PFSK-1 (cell line): ENCODE results near the gene WDR74.

ENCODE experiments used
- POLR2AphosphoS5 ChIP-seq: IDR thresholded peaks from 2 replicates; pipeline ENCODE4 v1.6.1; 2012; ENCODE audit warnings: low read depth, mild to moderate bottlenecking, control low read depth, low read length, moderate library complexity
- SIN3A ChIP-seq: IDR thresholded peaks from 2 replicates; pipeline ENCODE4 v1.6.1; 2012; ENCODE audit warnings: mild to moderate bottlenecking, low read length, moderate library complexity, borderline replicate concordance; ENCODE audit not compliant: insufficient read depth
- TF ChIP-seq, protein P1 (sequence below), 2 experiments: IDR thresholded peaks; 2 replicates each; pipeline versions ENCODE4 v1.6.1 to v1.8.0; 2011 to 2012; ENCODE audit warnings: low read depth in 2 of 2, low read length in 2 of 2, control low read depth in 1 of 2, inconsistent platforms in 1 of 2, mild to moderate bottlenecking in 1 of 2, moderate library complexity in 1 of 2; ENCODE audit not compliant: insufficient read depth in 1 of 2

DNA sequence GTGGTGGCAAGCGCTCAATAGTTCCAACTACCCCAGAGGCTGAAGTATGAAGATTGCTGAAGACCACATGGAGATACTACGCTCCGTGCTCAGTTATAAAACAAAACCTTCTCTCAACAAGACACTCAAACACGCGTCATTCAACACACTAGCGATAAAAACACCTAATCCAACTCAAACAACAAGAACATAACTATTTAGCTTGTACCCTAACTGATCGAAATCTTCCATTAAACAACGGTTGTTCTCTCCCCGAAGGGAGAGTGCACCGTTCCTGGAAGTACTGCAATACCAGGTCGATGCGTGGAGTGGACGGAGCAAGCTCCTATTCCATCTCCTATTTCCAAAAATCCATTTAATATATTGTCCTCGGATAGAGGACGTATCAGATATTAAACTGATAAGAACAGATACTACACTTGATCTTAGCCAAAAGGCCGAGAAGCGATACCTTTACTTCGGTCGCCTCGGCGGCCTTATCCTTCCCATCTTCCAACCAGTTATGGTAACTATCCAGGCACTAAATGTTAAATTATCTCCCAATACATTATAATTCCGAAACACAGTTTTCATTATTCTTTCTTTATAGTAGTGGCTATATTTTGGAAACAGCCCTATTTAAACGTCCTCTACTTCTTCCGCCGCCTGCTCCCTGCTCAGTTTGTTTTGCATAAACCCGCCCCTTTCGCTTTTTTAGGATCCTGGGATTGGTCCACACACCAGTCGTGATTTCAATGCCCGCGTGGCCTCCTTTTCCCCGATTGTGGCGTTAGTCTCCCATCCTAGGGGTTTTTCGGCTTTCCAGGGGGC lies 2.2 kb upstream of the WDR74 start:
- TF ChIP-seq, protein P1, sequence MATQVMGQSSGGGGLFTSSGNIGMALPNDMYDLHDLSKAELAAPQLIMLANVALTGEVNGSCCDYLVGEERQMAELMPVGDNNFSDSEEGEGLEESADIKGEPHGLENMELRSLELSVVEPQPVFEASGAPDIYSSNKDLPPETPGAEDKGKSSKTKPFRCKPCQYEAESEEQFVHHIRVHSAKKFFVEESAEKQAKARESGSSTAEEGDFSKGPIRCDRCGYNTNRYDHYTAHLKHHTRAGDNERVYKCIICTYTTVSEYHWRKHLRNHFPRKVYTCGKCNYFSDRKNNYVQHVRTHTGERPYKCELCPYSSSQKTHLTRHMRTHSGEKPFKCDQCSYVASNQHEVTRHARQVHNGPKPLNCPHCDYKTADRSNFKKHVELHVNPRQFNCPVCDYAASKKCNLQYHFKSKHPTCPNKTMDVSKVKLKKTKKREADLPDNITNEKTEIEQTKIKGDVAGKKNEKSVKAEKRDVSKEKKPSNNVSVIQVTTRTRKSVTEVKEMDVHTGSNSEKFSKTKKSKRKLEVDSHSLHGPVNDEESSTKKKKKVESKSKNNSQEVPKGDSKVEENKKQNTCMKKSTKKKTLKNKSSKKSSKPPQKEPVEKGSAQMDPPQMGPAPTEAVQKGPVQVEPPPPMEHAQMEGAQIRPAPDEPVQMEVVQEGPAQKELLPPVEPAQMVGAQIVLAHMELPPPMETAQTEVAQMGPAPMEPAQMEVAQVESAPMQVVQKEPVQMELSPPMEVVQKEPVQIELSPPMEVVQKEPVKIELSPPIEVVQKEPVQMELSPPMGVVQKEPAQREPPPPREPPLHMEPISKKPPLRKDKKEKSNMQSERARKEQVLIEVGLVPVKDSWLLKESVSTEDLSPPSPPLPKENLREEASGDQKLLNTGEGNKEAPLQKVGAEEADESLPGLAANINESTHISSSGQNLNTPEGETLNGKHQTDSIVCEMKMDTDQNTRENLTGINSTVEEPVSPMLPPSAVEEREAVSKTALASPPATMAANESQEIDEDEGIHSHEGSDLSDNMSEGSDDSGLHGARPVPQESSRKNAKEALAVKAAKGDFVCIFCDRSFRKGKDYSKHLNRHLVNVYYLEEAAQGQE (IDR thresholded peaks at IDR 0.05; ENCODE audit: insufficient read depth in 1 of 2, low read depth in 2 of 2, low read length in 2 of 2): peak in 1 of 2 experiments; percentile 68; a peak in 2 of 4 replicates
- peak; percentile 100 for TF ChIP-seq POLR2AphosphoS5
- peak; percentile 100 for TF ChIP-seq SIN3A
